Stomach (tissue), 9 donors: ENCODE measurements around the gene PLXND1. TPM values are rescaled to one million over a fixed set of nuclear protein-coding genes. Genes with fewer than 3 reads are reported as not detected.
A peak's percentile ranks its signal among the peaks of the same experiment; 100 is the strongest.

Source experiments
- DNase-seq, 2 donors: peaks; one replicate each; pipeline versions ENCODE4 v3.0.0 to v3.0.0-alpha.2; 2013 to 2019
- H3K27ac ChIP-seq, 5 donors: fragments of 200-600 bp in 4 of 5; sonication (generic) in 4 of 5; one replicate each; pipeline ENCODE4 v1.5.1; 2013 to 2019; ENCODE audit warnings: mild to moderate bottlenecking in 1 of 5, moderate library complexity in 1 of 5
- H3K27me3 ChIP-seq, 3 donors: fragments of 200-600 bp; sonication (generic); one replicate each; pipeline ENCODE4 v1.5.1; 2017 to 2019; ENCODE audit warnings: mixed run types in 1 of 3
- H3K36me3 ChIP-seq, 4 donors: fragments of 200-600 bp; sonication (generic); 1 replicate in 3 of 4; 2 replicates in 1 of 4; pipeline ENCODE4 v1.5.1; 2016 to 2019
- H3K4me1 ChIP-seq, 4 donors: fragments of 200-600 bp; sonication (generic); one replicate each; pipeline ENCODE4 v1.5.1; 2016 to 2019
- H3K4me3 ChIP-seq, 4 donors: fragments of 200-600 bp; sonication (generic) in 3 of 4; one replicate each; pipeline ENCODE4 v1.5.1; 2016 to 2019; ENCODE audit warnings: mild to moderate bottlenecking in 1 of 4
- H3K9me3 ChIP-seq, 4 donors: fragments of 200-600 bp; sonication (generic); one replicate each; pipeline ENCODE4 v1.5.1; 2016 to 2019
- CTCF ChIP-seq, 7 experiments: fragments of 450-650 bp in 4 of 7; fragments of 200-600 bp in 3 of 7; sonication (generic) in 3 of 7; IDR thresholded peaks; one replicate each; pipeline ENCODE4 v1.5.1; 2016 to 2019; ENCODE audit warnings: antibody characterized with exemption in 7 of 7, control low read depth in 2 of 7, mild to moderate bottlenecking in 1 of 7
- EP300 ChIP-seq: sonication (generic); formaldehyde crosslinking; IDR thresholded peaks from one replicate; pipeline ENCODE4 v1.6.1; 2017; ENCODE audit warnings: antibody characterized with exemption
- POLR2A ChIP-seq, 4 donors: fragments of 450-650 bp; IDR thresholded peaks; one replicate each; pipeline ENCODE4 v1.6.1; 2016; ENCODE audit warnings: antibody characterized with exemption in 4 of 4, control low read depth in 2 of 4, mild to moderate bottlenecking in 1 of 4, moderate library complexity in 1 of 4
- POLR2AphosphoS5 ChIP-seq, 3 donors: sonication (generic); formaldehyde crosslinking; IDR thresholded peaks; one replicate each; pipeline ENCODE4 v1.6.1; 2016; ENCODE audit warnings: antibody characterized with exemption in 3 of 3
- WGBS, 5 donors: extraction: QIAGEN DNeasy Blood & Tissue Kit in 3 of 5; methylation state at CpG; one replicate each; pipeline versions ENCODE4 v1.1.5 to v1.1.7; 2013 to 2018; 5-methylcytosine and 5-hydroxymethylcytosine counted together
- intact Hi-C: fragments of 100-400 bp; cut with DNase I; formaldehyde crosslinking; loops from one replicate; pipeline ENCODE4 v1.15.1; 2023; ENCODE audit warnings: low total_unique reads
- polyA plus RNA-seq, 3 donors: library from polyadenylated mRNA; stranded (reverse); fragments of 200-250 nt; gene quantifications; one replicate each; pipeline ENCODE4 v1.2.3, GENCODE V29; 2013
- total RNA-seq, 5 donors: library from RNA; depleted of rRNA; stranded (reverse); fragments of >200 nt; gene quantifications; one replicate each; pipeline versions ENCODE4 v1.1.0 to v1.2.3, GENCODE V29; 2014 to 2016
- donor health status: healthy with polysubstance abuse.
- donor health status: Bipolar disorder and iron deficiency.
- donor health status: healthy.

The PLXND1 gene
- total and polyA plus RNA-seq, 8 donors: 22.6 to 251 (median 58.6) TPM

- TF ChIP-seq POLR2AphosphoS5 (IDR thresholded peaks at IDR 0.05) (no peak), POLR2A (IDR thresholded peaks at IDR 0.05) (no peak), CTCF (IDR thresholded peaks at IDR 0.05) (no peak), EP300 (no peak)
- no peak overlapping the region for H3K4me3 ChIP-seq
- DNase-seq: no peak
- H3K4me1 ChIP-seq: peaks cover 0 to 4% (median 2%) of the 10 kb centered on the region in 4 donors
- no peaks in the 10 kb centered on the region for H3K27me3 ChIP-seq
- 91 to 94% (median 93%) methylated on average over 11 of the region's 11 CpGs for WGBS, 5 donors
- H3K27ac ChIP-seq: no peak overlapping the region
- no peaks in the 10 kb centered on the region for H3K9me3 ChIP-seq
- intact Hi-C loops: no loop called here
- no peaks in the 10 kb centered on the region for H3K36me3 ChIP-seq
Observed at GRCh38 chr3:129531699-129532098, 74.8 kb downstream of the PLXND1 start.

- no peak overlapping the region for H3K27ac ChIP-seq
- no peak for DNase-seq
- H3K27me3 ChIP-seq: no peaks in the 10 kb centered on the region
- 94 to 99% (median 98%) methylated on average over 11 to 13 of the region's 13 CpGs for WGBS, 5 donors
- TF ChIP-seq POLR2A (IDR thresholded peaks at IDR 0.05) (no peak), POLR2AphosphoS5 (IDR thresholded peaks at IDR 0.05) (no peak), EP300 (no peak), CTCF (IDR thresholded peaks at IDR 0.05) (no peak)
- H3K4me1 ChIP-seq: peaks cover 0 to 4% (median 2%) of the 10 kb centered on the region in 4 donors
- intact Hi-C loops: no loop called here
- no peaks in the 10 kb centered on the region for H3K36me3 ChIP-seq
- no peaks in the 10 kb centered on the region for H3K9me3 ChIP-seq
- no peak overlapping the region for H3K4me3 ChIP-seq
Observed at GRCh38 chr3:129530821-129531220, 75.7 kb downstream of the PLXND1 start.

- TF ChIP-seq CTCF (IDR thresholded peaks at IDR 0.05) (no peak), POLR2A (IDR thresholded peaks at IDR 0.05) (no peak), POLR2AphosphoS5 (IDR thresholded peaks at IDR 0.05) (no peak), EP300 (no peak)
- no peak overlapping the region for H3K4me3 ChIP-seq
- no peaks in the 10 kb centered on the region for H3K9me3 ChIP-seq
- whole genome bisulfite sequencing, 5 donors: 30 to 42% (median 38%) methylated on average over 6 of the region's 6 CpGs
- intact Hi-C loops: no loop called here
- H3K36me3 ChIP-seq: no peaks in the 10 kb centered on the region
- peak in 1 of 2 donors; percentile 55 for DNase-seq
- H3K27me3 ChIP-seq: no peaks in the 10 kb centered on the region
- no peak overlapping the region for H3K27ac ChIP-seq
- H3K4me1 ChIP-seq: peaks cover 0 to 4% (median 2%) of the 10 kb centered on the region in 4 donors
Observed at GRCh38 chr3:129530251-129530791, 76.2 kb downstream of the PLXND1 start.

GRCh38 chr3:129529436-129530210 is 76.9 kb downstream of the PLXND1 start:
- Histone ChIP-seq H3K27ac (no peak overlapping the region), H3K4me1 (peaks cover 0 to 4% (median 2%) of the 10 kb centered on the region in 4 donors), H3K4me3 (no peak overlapping the region), H3K36me3 (no peaks in the 10 kb centered on the region), H3K9me3 (no peaks in the 10 kb centered on the region), H3K27me3 (no peaks in the 10 kb centered on the region)
- DNase-seq: peak in 1 of 2 donors; percentile 29
- intact Hi-C loops: no loop called here
- WGBS, 5 donors: 69 to 80% (median 77%) methylated on average over 12 of the region's 12 CpGs
- TF ChIP-seq POLR2AphosphoS5 (IDR thresholded peaks at IDR 0.05): no peak
- TF ChIP-seq POLR2A (IDR thresholded peaks at IDR 0.05): no peak
- TF ChIP-seq EP300: no peak
- TF ChIP-seq CTCF (IDR thresholded peaks at IDR 0.05): no peak
